Transverse colon (tissue), 3 donors: ENCODE results near the gene SMYD3.

Source experiments
- CTCF ChIP-seq, 5 experiments: fragments of 200-600 bp in 3 of 5; fragments of 450-650 bp in 2 of 5; sonication (generic) in 3 of 5; IDR thresholded peaks; 1 replicate in 2 of 5; 2 replicates in 3 of 5; pipeline ENCODE4 v1.5.1; 2016 to 2017; ENCODE audit warnings: antibody characterized with exemption in 5 of 5, inconsistent platforms in 3 of 5, mild to moderate bottlenecking in 2 of 5, moderate library complexity in 1 of 5
- EP300 ChIP-seq: sonication (generic); formaldehyde crosslinking; IDR thresholded peaks from one replicate; pipeline ENCODE4 v1.6.1; 2017; ENCODE audit warnings: antibody characterized with exemption, low read depth
- POLR2A ChIP-seq: fragments of 450-650 bp; IDR thresholded peaks from one replicate; pipeline ENCODE4 v1.6.1; 2016; ENCODE audit warnings: antibody characterized with exemption, mild to moderate bottlenecking, moderate library complexity

GRCh38 chr1:246470585-246470984 is 36.5 kb downstream of the SMYD3 start:
- TF ChIP-seq EP300 (no peak), CTCF (IDR thresholded peaks at IDR 0.05) (no peak), POLR2A (no peak)
